HG02623 (cell line): ENCODE measurements around the gene HLA-DRB5.
A peak's percentile ranks its signal among the peaks of the same experiment; 100 is the strongest.
"Not testable (repeated sequence)": the region's sequence is repeated elsewhere in the genome, so short reads cannot be mapped to it uniquely, and the experiment has no call there.

Source experiments
- ATAC-seq: cut with Tn5 transposase; IDR thresholded peaks from one replicate; pipeline ENCODE4 v1.9.1; 2021; ENCODE audit warnings: moderate library complexity; ENCODE audit not compliant: unreplicated experiment

Gene HLA-DRB5

DNA sequence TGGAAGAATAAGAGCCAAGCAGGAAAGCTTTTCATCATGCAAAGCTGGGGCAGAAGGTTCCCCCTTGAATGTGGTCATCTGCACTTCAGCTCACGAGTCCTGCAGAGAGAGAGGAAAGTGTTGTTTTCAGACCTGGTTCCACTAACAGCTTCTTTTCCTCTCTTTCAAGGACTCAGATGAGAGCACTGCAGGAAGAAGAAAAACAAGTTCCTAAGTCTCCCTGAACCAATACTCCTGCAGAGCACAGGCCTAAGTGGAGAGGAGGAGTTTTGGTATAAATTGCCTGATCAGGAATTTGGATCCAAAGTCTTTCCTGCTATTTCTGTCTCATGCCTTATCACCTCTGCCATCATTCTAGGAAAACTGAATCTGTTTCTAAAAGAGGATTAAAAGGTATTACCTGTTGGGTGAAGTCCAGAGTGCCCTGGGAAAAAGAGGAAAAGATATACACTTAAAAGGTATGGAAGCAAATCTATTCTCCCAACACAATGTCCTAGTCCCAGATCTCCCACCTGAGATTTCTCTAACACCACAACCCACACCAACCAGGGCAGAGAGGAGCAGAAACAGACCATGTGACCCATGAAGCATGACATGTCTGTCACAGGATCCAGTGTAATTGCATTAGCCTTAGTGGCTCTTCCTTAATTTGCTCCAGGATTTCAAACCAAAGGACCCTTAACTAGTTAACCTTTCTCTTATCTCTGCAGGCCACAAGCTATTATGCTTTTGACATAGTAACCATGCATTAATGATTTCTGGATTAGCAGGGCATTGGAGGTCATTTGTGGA, 12.2 kb downstream of the HLA-DRB5 start:
- ATAC-seq: no peak

DNA sequence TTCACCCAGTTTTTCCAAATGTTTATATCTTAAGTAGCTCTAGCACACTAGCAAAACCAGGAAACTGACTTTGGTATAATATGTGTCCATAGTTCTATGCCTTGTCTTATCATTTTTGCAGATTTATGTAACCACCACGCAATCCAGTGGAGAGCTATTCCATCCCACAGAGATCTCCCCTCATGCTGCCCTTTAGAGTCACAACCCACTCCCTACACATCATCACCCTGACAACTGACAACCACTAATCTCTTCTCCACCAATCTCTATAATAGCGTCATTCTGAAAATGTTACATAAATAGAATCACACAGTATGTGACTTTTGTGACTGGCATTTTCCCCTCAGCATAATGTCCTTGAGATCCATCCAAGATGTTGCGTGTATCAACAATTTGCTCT, 29.1 kb downstream of the HLA-DRB5 start:
- ATAC-seq: no peak

GRCh38 chr6:32492351-32492750, 37.7 kb downstream of the HLA-DRB5 start:
- ATAC-seq: no peak

DNA sequence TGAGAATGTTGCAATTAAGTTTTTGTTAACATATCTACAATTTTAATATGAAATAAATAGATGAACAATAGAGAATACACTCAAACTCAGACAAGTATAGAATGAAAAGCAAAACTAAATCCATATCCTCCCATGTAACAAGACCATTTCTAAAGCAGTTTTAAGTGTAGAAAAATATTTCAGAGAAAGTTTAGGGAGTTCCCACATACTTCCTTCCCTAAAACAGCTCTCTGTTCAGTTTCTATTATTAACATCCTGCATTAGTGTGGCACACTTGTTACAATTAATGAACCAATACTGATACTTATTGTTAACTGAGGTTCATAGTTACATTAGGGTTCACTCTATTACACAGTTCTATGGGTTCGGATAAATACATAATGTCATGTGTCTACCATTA, 38.4 kb downstream of the HLA-DRB5 start:
- no peak for ATAC-seq

- ATAC-seq: no peak
Measured at GRCh38 chr6:32488083-32488482, 42.0 kb downstream of the HLA-DRB5 start.

GRCh38 chr6:32484614-32484998, 45.5 kb downstream of the HLA-DRB5 start:
- no peak for ATAC-seq

DNA sequence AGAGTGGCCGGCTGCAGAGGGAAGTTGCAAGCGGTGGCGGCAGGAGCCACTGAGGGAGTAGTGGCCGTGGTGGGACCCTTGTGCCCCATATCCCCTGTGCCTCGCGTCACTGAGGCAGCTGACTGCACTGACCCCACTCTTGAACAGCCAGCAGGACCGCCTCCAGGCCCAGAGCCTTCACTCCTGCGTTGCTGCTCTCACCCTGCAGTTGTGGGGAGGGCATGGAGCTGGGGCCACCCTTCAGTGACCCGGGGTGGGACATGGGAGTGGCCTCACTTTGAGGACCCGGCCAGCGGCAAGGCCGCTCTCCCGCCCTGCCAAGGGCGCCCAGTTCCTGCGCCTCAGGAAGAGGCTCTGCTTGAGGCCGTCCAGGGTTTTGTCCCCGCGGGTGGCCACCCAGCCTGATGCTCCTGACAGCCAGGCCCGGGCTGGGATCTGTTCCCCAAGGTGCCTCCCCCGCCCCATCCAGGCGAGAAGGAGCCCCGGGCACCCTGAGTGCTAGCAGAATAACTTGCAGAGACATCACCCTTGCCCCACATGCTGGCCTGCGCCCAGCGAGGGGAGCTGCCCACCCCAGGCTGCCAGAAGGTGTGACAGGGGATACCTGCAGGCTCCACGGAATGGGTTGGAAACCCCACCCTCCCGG, 46.0 kb downstream of the HLA-DRB5 start:
- no peak for ATAC-seq

- no peak for ATAC-seq
Measured at GRCh38 chr6:32475392-32476206, 54.5 kb downstream of the HLA-DRB5 start.

DNA sequence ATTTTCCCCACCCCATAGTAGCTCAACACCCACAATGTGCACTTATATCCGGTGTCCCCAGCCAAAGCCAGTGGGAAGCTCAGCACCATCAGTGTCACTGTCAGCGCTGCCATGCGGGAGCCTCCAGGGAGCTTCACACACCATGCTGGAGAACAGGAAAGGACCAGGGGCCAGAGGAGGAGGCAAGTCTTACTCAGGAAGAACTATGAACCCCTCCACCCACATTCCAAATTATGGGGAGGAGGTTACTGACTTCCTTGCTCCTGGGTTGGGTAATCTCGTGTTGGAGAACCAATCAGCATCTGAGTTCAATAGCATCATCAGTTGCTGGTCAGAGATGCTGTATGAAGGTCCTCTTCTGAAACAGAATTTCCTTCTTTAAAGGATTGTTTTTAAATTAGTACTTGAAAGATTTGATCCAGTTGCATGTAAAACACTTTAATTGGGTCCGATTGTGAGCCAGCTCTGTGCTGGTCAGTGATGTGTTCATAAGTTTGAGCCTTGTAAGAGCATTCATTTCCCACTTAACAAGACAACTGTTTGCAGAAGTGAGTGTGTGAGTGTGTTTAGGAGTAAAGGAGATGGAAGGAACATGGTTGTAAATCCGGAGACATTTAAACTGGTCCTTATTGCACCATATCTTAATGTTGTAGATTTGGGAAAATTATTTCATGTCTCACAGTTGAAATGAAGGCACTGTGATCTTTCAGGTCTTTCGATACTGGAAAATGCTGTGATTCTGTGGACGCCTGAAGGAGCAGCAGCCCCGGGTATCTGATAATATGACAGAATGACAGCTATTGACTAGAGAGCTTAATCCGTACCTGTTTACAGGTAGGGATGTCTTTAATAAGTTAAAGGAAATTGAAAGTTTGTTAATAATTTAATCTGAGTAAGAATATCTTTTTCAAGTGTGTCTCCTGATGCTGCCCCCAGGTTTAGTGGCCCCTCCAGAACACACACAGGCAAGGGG, 56.4 kb downstream of the HLA-DRB5 start:
- ATAC-seq: peak; percentile 79

DNA sequence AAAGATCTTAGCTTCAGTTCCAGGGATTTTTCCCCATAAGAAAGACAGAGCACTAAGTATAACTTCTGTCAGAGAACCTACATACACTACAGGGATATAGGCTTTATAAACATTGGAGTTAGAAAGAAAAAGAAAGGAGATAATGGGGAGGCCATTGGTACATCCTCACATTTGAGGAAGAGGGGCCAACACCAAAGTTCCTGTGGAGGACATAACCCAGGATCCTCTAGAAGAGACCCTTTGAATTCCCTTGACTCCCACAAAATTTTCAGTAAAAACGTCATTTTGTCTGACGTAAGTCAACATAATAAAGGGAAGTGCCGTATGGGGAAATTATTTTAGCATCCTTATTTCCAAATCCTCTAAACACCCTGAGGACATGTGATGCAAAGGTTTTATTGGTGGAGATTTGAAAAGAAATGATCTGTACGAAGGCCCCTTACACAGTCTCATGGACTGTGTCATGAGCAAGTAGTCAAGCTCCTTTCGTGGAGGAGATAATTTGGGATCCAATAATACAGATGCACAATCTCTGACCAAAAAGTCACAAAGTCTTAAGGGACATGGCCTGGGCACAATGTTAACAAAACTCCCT, 57.2 kb downstream of the HLA-DRB5 start:
- no peak for ATAC-seq

GRCh38 chr6:32467743-32468503, 62.2 kb downstream of the HLA-DRB5 start:
- ATAC-seq: not testable (repeated sequence)
